NCI-H748 treated with DMSO at 0.1 percent for 48 hours (cell line): ENCODE data around the gene KLHL13.
A peak's percentile ranks its signal among the peaks of the same experiment; 100 is the strongest.
"Not testable (repeated sequence)": the region's sequence is repeated elsewhere in the genome, so short reads cannot be mapped to it uniquely, and the experiment has no call there.

Experiments used
- DNase-seq: peaks from one replicate; lab custom pipeline; 2025; lab: John Stamatoyannopoulos, UW

The KLHL13 gene

GRCh38 chrX:118074196-118074595, 42.4 kb downstream of the KLHL13 start:
- DNase-seq = no peak

GRCh38 chrX:118066867-118067515, 49.6 kb downstream of the KLHL13 start:
- peak; percentile 65 for DNase-seq

- DNase-seq = no peak
These were observed 53.6 kb downstream of the KLHL13 start for GRCh38 chrX:118062817-118063615.

- no peak for DNase-seq
These were observed 54.4 kb downstream of the KLHL13 start for GRCh38 chrX:118062048-118062789.

GRCh38 chrX:118058924-118059323, 57.7 kb downstream of the KLHL13 start:
- DNase-seq = no peak

GRCh38 chrX:118056870-118057269, 59.7 kb downstream of the KLHL13 start:
- no peak for DNase-seq

- DNase-seq = no peak
These were observed 66.9 kb downstream of the KLHL13 start for GRCh38 chrX:118049713-118050112.

- no peak for DNase-seq
These were observed 69.0 kb downstream of the KLHL13 start for GRCh38 chrX:118047446-118048186.

GRCh38 chrX:118039591-118039990, 77.0 kb downstream of the KLHL13 start:
- no peak for DNase-seq

GRCh38 chrX:118038614-118039365, 77.8 kb downstream of the KLHL13 start:
- no peak for DNase-seq

GRCh38 chrX:118026631-118027030, 90.0 kb downstream of the KLHL13 start:
- DNase-seq = no peak

GRCh38 chrX:118025226-118025625, 91.4 kb downstream of the KLHL13 start:
- no peak for DNase-seq

GRCh38 chrX:118024482-118024881, 92.1 kb downstream of the KLHL13 start:
- no peak for DNase-seq

- no peak for DNase-seq
These were observed 93.9 kb downstream of the KLHL13 start for GRCh38 chrX:118022753-118023152.

- DNase-seq = no peak
These were observed 100.2 kb downstream of the KLHL13 start for GRCh38 chrX:118016422-118016821.

- DNase-seq = not testable (repeated sequence)
These were observed 114.2 kb downstream of the KLHL13 start for GRCh38 chrX:118002417-118002816.

- no peak for DNase-seq
These were observed 116.1 kb downstream of the KLHL13 start for GRCh38 chrX:118000518-118000917.

- no peak for DNase-seq
These were observed 118.4 kb downstream of the KLHL13 start for GRCh38 chrX:117998171-117998570.

- DNase-seq = no peak
These were observed 119.6 kb downstream of the KLHL13 start for GRCh38 chrX:117996918-117997480.

- DNase-seq = no peak
These were observed 120.2 kb downstream of the KLHL13 start for GRCh38 chrX:117996408-117996807.

GRCh38 chrX:117995378-117995777, 121.2 kb downstream of the KLHL13 start:
- no peak for DNase-seq
